Measurements from ENCODE around the gene COL5A3. TPM values are rescaled to one million over a fixed set of nuclear protein-coding genes. Genes with fewer than 3 reads are reported as not detected.

Gene COL5A3
- polyA plus RNA-seq, 2 of the 4 experiments (the other 2 are of a cell fraction) = 0.12 to 0.36 TPM

DNA sequence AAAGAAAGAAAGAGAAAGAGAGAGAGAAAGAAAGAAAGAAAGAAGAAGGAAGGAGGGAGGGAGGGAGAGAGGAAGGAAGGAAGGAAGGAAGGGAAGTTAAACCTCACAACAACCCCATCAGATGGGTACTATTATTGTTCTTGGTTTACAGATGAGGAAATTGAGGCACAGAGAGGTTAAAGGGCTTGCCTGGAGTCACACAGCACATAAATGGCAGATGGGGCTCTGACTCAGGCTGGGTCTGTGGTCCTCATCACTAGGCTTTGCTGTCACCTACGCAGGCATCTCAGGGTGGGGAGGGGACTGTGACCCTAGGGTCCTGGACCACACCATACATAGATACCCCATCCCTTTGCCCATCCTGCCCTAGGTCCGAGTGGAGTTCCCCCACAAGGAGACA, 39.3 kb upstream of the COL5A3 start:
- FAIRE-seq (no peak), DNase-seq (ENCODE audit: low read depth in 1 of 2, low spot score in 1 of 2) (no peak), ATAC-seq (no peak)
- Histone ChIP-seq H3K4me1 (no peaks in the 10 kb centered on the region), H3K4me2 (no peak overlapping the region), H3K27ac (no peak overlapping the region), H3K4me3 (no peak overlapping the region), H3K9me3 (0 out of 3 replicates have a peak, but pooled peaks cover 3% of the 10 kb centered on the region)
- ChIA-PET POLR2A (no interaction called here), CTCF (interaction anchor here (0.7 kb wide), 1 partner anchor 26 kb away, joined by 4 read pairs; no protein-coding TSS in a partner anchor)
- TF ChIP-seq ZFP36 (IDR thresholded peaks at IDR 0.05; ENCODE audit: borderline replicate concordance, partially characterized antibody) = peak; percentile 49
- TF ChIP-seq KDM1A (IDR thresholded peaks at IDR 0.05; ENCODE audit: low read depth) = no peak
- 0% methylated on average over 2 of the region's 2 CpGs for WGBS (ENCODE audit: missing lambda C conversion rate)

DNA sequence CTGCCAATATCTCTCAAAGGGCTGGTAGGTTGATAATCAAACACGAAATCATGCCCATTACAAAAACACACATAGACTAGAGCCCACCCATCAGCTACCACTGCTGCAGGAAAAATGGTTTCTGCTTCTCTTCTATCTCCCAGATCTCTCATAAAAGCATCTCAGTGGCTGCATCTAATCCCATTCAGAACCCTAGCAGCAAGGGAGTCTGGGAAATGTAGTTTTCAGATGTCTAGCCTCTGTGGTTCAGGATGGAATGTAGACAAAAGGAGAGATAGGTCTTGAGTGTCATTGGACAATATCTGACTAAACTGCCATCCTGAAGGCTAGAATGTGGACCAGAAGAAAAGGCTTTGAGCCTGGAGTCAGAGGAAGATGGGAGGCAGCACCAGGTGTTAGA, 35.1 kb upstream of the COL5A3 start:
- POLR2A ChIA-PET = no interaction called here
- no peak for ATAC-seq

DNA sequence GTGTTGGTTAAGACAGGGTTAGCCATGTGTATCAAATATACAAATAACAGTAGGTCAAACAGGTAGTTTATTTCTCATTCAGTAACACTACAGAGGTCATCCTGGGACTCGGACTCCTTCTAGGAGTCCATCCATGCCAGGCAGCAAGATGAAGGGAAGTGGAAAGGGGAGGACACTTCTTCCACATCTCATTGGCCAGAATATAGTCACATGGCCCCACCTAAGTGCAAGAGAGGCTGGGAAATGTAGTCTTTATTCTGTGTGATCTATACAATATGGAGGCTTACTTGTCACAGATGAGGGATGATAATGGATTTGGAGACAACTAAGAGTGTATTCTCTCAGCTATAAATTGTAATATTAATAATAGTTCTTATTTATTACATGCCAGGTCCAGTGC, 34.1 kb upstream of the COL5A3 start:
- Histone ChIP-seq H3K27ac (no peak overlapping the region), H3K4me1 (no peaks in the 10 kb centered on the region), H3K9me3 (0 out of 3 replicates have a peak, but pooled peaks cover 3% of the 10 kb centered on the region), H3K4me2 (no peak overlapping the region), H3K4me3 (no peak overlapping the region)
- ChIA-PET CTCF (interaction anchor here (1.4 to 3.7 kb wide), 3 partner anchors 17 to 44 kb away, joined by 4 to 14 read pairs (median 6); no protein-coding TSS in a partner anchor), POLR2A (no interaction called here)
- no peak for FAIRE-seq
- peak; percentile 77 to 88; a peak in 5 of 6 replicates for ATAC-seq
- WGBS (ENCODE audit: missing lambda C conversion rate) = 6% methylated on average over 1 of the region's 1 CpG
- peak; percentile 40 to 47 for DNase-seq (ENCODE audit: low read depth in 1 of 2, low spot score in 1 of 2)
- TF ChIP-seq, protein P1, sequence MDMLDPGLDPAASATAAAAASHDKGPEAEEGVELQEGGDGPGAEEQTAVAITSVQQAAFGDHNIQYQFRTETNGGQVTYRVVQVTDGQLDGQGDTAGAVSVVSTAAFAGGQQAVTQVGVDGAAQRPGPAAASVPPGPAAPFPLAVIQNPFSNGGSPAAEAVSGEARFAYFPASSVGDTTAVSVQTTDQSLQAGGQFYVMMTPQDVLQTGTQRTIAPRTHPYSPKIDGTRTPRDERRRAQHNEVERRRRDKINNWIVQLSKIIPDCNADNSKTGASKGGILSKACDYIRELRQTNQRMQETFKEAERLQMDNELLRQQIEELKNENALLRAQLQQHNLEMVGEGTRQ (IDR thresholded peaks at IDR 0.05) = peak; percentile 75
- TF ChIP-seq JUN (IDR thresholded peaks at IDR 0.05) = no peak

More for the DNA sequence above, 35.1 kb upstream of the COL5A3 start:
- CTCF ChIA-PET = interaction anchor here (0.9 kb wide), 1 partner anchor 18 kb away, joined by 3 read pairs; no protein-coding TSS in a partner anchor
- Histone ChIP-seq H3K9me3 (0 out of 3 replicates have a peak, but pooled peaks cover 3% of the 10 kb centered on the region), H3K4me2 (no peak overlapping the region), H3K4me1 (no peaks in the 10 kb centered on the region), H3K27ac (no peak overlapping the region), H3K4me3 (no peak overlapping the region)
- FAIRE-seq (no peak), DNase-seq (ENCODE audit: low read depth in 1 of 2, low spot score in 1 of 2) (no peak)
- no peak for TF ChIP-seq CHD4 (IDR thresholded peaks at IDR 0.05; ENCODE audit: borderline replicate concordance)
- TF ChIP-seq, protein P2, sequence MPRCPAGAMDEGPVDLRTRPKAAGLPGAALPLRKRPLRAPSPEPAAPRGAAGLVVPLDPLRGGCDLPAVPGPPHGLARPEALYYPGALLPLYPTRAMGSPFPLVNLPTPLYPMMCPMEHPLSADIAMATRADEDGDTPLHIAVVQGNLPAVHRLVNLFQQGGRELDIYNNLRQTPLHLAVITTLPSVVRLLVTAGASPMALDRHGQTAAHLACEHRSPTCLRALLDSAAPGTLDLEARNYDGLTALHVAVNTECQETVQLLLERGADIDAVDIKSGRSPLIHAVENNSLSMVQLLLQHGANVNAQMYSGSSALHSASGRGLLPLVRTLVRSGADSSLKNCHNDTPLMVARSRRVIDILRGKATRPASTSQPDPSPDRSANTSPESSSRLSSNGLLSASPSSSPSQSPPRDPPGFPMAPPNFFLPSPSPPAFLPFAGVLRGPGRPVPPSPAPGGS (IDR thresholded peaks at IDR 0.05) = no peak
- WGBS (ENCODE audit: missing lambda C conversion rate) = 0% methylated on average over 1 of the region's 1 CpG

DNA sequence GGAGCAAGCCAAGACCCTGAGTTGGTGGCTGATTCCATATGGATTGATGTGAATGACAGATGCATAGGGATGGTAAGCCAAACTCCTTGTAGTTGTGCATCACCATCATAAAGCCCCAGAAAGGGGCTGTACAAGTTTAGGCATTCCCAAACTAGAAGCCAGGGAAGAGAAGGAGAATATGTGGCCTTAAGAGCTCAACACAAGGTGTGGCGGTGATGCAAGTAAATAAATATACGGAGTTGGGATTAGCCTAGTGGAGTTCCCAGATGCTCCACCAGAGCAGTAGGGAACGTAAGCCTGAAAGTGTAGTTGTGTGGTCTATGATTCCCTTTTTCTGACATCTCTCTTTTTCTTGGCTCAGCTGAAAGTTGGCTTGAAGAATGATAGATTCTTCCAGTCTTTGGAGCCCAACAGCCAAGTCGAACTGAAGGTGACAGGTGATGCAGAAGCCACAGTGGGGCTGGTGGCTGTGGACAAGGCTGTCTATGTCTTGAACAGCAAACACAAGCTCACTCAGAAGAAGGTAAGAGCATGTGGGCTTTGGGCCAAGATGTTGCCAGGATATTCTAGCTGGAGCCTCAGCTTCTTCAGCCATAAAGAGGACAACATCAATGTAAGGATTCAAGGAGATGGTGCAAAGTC, 33.1 kb upstream of the COL5A3 start:
- WGBS (ENCODE audit: missing lambda C conversion rate) = 57% methylated on average over 4 of the region's 4 CpGs
- H3K9me3 ChIP-seq = 0 out of 3 replicates have a peak, but pooled peaks cover 3% of the 10 kb centered on the region
- FAIRE-seq (no peak), ATAC-seq (no peak), DNase-seq (ENCODE audit: low read depth in 1 of 2, low spot score in 1 of 2) (no peak)
- ChIA-PET POLR2A (no interaction called here), CTCF (interaction anchor here (1.4 to 3.7 kb wide), 3 partner anchors 16 to 43 kb away, joined by 4 to 14 read pairs (median 6); no protein-coding TSS in a partner anchor)
- 0 out of 3 replicates have a peak, but pooled peaks cover under 1% of the 10 kb centered on the region for H3K4me1 ChIP-seq
- H3K4me3 ChIP-seq = no peak overlapping the region
- TF ChIP-seq PHF8 (IDR thresholded peaks at IDR 0.05; ENCODE audit: borderline replicate concordance, low read depth) (no peak), SMC3 (IDR thresholded peaks at IDR 0.05) (no peak), SREBF2 (IDR thresholded peaks at IDR 0.05) (no peak), MAZ (IDR thresholded peaks at IDR 0.05; ENCODE audit: borderline replicate concordance, low read depth, low read length) (no peak), MYC (IDR thresholded peaks at IDR 0.05; ENCODE audit: borderline replicate concordance, low read length) (no peak), NFE2L2 (conservative IDR thresholded peaks at IDR 0.05; ENCODE audit: low read length) (no peak), HDAC2 (IDR thresholded peaks at IDR 0.05) (no peak), RFX5 (IDR thresholded peaks at IDR 0.05) (no peak), CHD2 (IDR thresholded peaks at IDR 0.05; ENCODE audit: low read length, partially characterized antibody) (no peak), FOSL2 (IDR thresholded peaks at IDR 0.05) (no peak), FOSL2 (CRISPR knock-in tag; IDR thresholded peaks at IDR 0.05) (no peak), CBX8 (IDR thresholded peaks at IDR 0.05) (no peak), CEBPB (IDR thresholded peaks at IDR 0.05) (no peak), JUN (IDR thresholded peaks at IDR 0.05) (no peak)
- H3K27ac ChIP-seq = no peak overlapping the region
- H3K4me2 ChIP-seq = no peak overlapping the region
